ENCODE results near the gene GSAP.

GSAP gene

GRCh38 chr7:77326131-77326530 is 90.0 kb downstream of the GSAP start:
- DNase-seq, result no peak

- no peak for DNase-seq
Observed at GRCh38 chr7:77321300-77321699, 94.8 kb downstream of the GSAP start.

GRCh38 chr7:77320714-77321113 is 95.4 kb downstream of the GSAP start:
- no peak for DNase-seq

- no peak for DNase-seq
Observed at GRCh38 chr7:77320137-77320536, 96.0 kb downstream of the GSAP start.

- no peak for DNase-seq
Observed at GRCh38 chr7:77318019-77318418, 98.1 kb downstream of the GSAP start.

- no peak for DNase-seq
Observed at GRCh38 chr7:77316219-77316978, 99.8 kb downstream of the GSAP start.

GRCh38 chr7:77315182-77315591 is 101.0 kb downstream of the GSAP start:
- DNase-seq, result no peak

GRCh38 chr7:77313876-77314480 is 102.2 kb downstream of the GSAP start:
- DNase-seq, result no peak

- DNase-seq, result no peak
Observed at GRCh38 chr7:77313085-77313484, 103.1 kb downstream of the GSAP start.

GRCh38 chr7:77310982-77311381 is 105.2 kb downstream of the GSAP start:
- no peak for DNase-seq

GRCh38 chr7:77309714-77310220 is 106.4 kb downstream of the GSAP start:
- no peak for DNase-seq

- no peak for DNase-seq
Observed at GRCh38 chr7:77308792-77309191, 107.4 kb downstream of the GSAP start.

GRCh38 chr7:77306231-77307067 is 109.7 kb downstream of the GSAP start:
- no peak for DNase-seq

- no peak for DNase-seq
Observed at GRCh38 chr7:77295549-77295948, 120.6 kb downstream of the GSAP start.

- DNase-seq, result no peak
Observed at GRCh38 chr7:77293046-77293445, 123.1 kb downstream of the GSAP start.

GRCh38 chr7:77290425-77290824 is 125.7 kb downstream of the GSAP start:
- DNase-seq, result no peak

GRCh38 chr7:77289387-77289786 is 126.8 kb downstream of the GSAP start:
- no peak for DNase-seq

GRCh38 chr7:77288676-77289320 is 127.4 kb downstream of the GSAP start:
- DNase-seq, result no peak

- DNase-seq, result no peak
Observed at GRCh38 chr7:77284616-77285015, 131.5 kb downstream of the GSAP start.

- DNase-seq, result no peak
Observed at GRCh38 chr7:77284005-77284404, 132.1 kb downstream of the GSAP start.

- no peak for DNase-seq
Observed at GRCh38 chr7:77282897-77283296, 133.3 kb downstream of the GSAP start.

- DNase-seq, result no peak
Observed at GRCh38 chr7:77281780-77282478, 134.2 kb downstream of the GSAP start.
